Vagina (tissue), 2 donors: Measurements from ENCODE around the gene FAM222A.

ENCODE experiments used
- POLR2A ChIP-seq, 2 donors: fragments of 450-650 bp; IDR thresholded peaks; one replicate each; pipeline ENCODE4 v1.6.1; 2017; ENCODE audit warnings: antibody characterized with exemption in 2 of 2, mild to moderate bottlenecking in 2 of 2, moderate library complexity in 2 of 2
- POLR2AphosphoS5 ChIP-seq, 2 donors: sonication (generic); formaldehyde crosslinking; IDR thresholded peaks; one replicate each; pipeline ENCODE4 v1.9.0; 2017; ENCODE audit warnings: antibody characterized with exemption in 2 of 2, mild to moderate bottlenecking in 2 of 2, low read depth in 1 of 2; ENCODE audit not compliant: insufficient read depth in 1 of 2
- TF ChIP-seq, protein P1 (sequence below), 3 experiments: fragments of 450-650 bp in 2 of 3; fragments of 200-600 bp in 1 of 3; sonication (generic) in 1 of 3; IDR thresholded peaks; one replicate each; pipeline ENCODE4 v1.5.1; 2017 to 2019; ENCODE audit warnings: antibody characterized with exemption in 3 of 3, mild to moderate bottlenecking in 2 of 3, moderate library complexity in 2 of 3

DNA sequence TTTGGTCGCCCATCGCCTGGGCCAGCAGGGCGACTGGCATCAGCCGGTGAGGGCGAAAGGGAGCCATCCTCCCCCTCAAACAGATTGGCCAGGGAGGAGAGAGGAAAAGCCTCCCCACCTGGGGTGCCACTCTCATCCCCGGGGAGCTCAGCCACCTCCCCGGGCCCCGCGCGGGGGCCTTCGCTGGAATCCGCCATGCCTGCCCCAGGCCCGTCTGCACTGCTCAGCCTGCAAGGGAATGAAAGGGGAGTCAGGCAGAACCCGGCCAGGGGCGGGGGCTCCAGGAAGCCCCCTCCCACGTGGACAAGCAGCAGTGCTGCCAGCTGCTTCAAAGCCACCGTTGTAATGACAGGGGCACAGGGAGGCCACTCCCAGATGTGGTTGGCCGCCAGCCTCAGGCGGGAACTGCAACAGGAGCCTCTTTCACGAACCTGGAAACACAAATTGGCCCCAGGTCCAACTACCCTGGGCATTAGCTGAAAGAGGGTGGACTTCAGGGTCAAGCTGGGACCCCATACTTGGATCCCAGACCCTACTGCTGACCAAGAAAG, 101.0 kb downstream of the FAM222A start:
- TF ChIP-seq POLR2A (IDR thresholded peaks at IDR 0.05): no peak
- TF ChIP-seq, protein P1, sequence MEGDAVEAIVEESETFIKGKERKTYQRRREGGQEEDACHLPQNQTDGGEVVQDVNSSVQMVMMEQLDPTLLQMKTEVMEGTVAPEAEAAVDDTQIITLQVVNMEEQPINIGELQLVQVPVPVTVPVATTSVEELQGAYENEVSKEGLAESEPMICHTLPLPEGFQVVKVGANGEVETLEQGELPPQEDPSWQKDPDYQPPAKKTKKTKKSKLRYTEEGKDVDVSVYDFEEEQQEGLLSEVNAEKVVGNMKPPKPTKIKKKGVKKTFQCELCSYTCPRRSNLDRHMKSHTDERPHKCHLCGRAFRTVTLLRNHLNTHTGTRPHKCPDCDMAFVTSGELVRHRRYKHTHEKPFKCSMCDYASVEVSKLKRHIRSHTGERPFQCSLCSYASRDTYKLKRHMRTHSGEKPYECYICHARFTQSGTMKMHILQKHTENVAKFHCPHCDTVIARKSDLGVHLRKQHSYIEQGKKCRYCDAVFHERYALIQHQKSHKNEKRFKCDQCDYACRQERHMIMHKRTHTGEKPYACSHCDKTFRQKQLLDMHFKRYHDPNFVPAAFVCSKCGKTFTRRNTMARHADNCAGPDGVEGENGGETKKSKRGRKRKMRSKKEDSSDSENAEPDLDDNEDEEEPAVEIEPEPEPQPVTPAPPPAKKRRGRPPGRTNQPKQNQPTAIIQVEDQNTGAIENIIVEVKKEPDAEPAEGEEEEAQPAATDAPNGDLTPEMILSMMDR (IDR thresholded peaks at IDR 0.05): no peak
- TF ChIP-seq POLR2AphosphoS5 (IDR thresholded peaks at IDR 0.05; ENCODE audit: insufficient read depth in 1 of 2, low read depth in 1 of 2): no peak
